Measurements from ENCODE around the gene SCN1B. TPM values are rescaled to one million over a fixed set of nuclear protein-coding genes. Genes with fewer than 3 reads are reported as not detected.

SCN1B gene
- total RNA-seq, 1 experiment from 2014 or later, result 8.0 TPM

GRCh38 chr19:35033067-35034004 lies 3.1 kb downstream of the SCN1B start:
- Mint-ChIP-seq H3K9me3 (no peaks in the 10 kb centered on the region), H3K4me3 (no peak overlapping the region), H3K27me3 (ENCODE audit: low read depth) (peaks cover 45% of the 10 kb centered on the region), H3K27ac (no peak overlapping the region), H3K4me1 (peaks cover 8% of the 10 kb centered on the region), H3K36me3 (peaks cover 2% of the 10 kb centered on the region; the same call in 1 of the 2 replicates)
- TF ChIP-seq FOXJ3 (CRISPR knock-in tag; IDR thresholded peaks at IDR 0.05; ENCODE audit: borderline replicate concordance) (no peak), ZNF232 (CRISPR knock-in tag; IDR thresholded peaks at IDR 0.05) (no peak), SP1 (CRISPR knock-in tag; conservative IDR thresholded peaks at IDR 0.05) (no peak), IRF2 (CRISPR knock-in tag; IDR thresholded peaks at IDR 0.05; ENCODE audit: borderline replicate concordance, low read depth) (no peak), RELA (CRISPR knock-in tag; IDR thresholded peaks at IDR 0.05; ENCODE audit: borderline replicate concordance) (no peak)
- ATAC-seq, result no peak
- ChIA-PET POLR2A (no interaction called here), CTCF (interaction anchor here (1.4 to 2.7 kb wide), 2 partner anchors 11 to 81 kb away, joined by 4 to 14 read pairs; no protein-coding TSS in a partner anchor)
- DNase-seq (ENCODE audit: low spot score), result no peak

DNA sequence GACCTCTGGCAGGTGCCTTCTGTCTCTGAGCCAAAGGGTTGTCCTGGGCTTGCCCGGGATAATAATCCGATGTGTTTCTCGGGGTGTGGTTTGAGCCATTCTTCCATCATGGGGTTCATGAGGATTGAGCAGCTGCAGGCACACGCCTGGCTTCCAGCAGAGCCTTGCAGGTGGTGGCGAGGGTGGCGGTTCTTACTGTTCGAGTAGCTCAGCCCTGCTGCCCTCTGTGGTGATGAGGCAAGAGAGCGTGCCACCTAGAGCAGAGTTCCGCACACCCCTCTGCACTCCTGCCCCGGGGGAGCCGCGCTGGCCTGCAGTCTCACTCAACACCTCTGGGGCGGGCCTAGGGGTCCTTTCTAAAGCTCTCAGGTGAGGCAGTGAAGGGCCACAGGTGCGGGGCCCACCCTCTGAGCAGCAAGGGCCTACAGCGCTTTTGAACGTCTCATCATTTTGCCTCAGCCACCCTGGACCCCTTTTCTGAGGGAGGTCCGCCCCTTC lies 3.8 kb downstream of the SCN1B start:
- Mint-ChIP-seq H3K4me1 (peaks cover 10% of the 10 kb centered on the region), H3K27ac (no peak overlapping the region), H3K27me3 (ENCODE audit: low read depth) (peaks cover 44% of the 10 kb centered on the region), H3K9me3 (no peaks in the 10 kb centered on the region), H3K36me3 (peaks cover 2% of the 10 kb centered on the region; the same call in 1 of the 2 replicates), H3K4me3 (no peak overlapping the region)
- ChIA-PET POLR2A (interaction anchor here (0.6 kb wide), 1 partner anchor 37 kb away, joined by 7 read pairs; no protein-coding TSS in a partner anchor), CTCF (interaction anchor here (0.6 to 2.7 kb wide), 4 partner anchors 10 to 191 kb away, joined by 3 to 14 read pairs (median 4); no protein-coding TSS in a partner anchor)
- DNase-seq (ENCODE audit: low spot score) (no peak), ATAC-seq (no peak)
- TF ChIP-seq, protein P1, sequence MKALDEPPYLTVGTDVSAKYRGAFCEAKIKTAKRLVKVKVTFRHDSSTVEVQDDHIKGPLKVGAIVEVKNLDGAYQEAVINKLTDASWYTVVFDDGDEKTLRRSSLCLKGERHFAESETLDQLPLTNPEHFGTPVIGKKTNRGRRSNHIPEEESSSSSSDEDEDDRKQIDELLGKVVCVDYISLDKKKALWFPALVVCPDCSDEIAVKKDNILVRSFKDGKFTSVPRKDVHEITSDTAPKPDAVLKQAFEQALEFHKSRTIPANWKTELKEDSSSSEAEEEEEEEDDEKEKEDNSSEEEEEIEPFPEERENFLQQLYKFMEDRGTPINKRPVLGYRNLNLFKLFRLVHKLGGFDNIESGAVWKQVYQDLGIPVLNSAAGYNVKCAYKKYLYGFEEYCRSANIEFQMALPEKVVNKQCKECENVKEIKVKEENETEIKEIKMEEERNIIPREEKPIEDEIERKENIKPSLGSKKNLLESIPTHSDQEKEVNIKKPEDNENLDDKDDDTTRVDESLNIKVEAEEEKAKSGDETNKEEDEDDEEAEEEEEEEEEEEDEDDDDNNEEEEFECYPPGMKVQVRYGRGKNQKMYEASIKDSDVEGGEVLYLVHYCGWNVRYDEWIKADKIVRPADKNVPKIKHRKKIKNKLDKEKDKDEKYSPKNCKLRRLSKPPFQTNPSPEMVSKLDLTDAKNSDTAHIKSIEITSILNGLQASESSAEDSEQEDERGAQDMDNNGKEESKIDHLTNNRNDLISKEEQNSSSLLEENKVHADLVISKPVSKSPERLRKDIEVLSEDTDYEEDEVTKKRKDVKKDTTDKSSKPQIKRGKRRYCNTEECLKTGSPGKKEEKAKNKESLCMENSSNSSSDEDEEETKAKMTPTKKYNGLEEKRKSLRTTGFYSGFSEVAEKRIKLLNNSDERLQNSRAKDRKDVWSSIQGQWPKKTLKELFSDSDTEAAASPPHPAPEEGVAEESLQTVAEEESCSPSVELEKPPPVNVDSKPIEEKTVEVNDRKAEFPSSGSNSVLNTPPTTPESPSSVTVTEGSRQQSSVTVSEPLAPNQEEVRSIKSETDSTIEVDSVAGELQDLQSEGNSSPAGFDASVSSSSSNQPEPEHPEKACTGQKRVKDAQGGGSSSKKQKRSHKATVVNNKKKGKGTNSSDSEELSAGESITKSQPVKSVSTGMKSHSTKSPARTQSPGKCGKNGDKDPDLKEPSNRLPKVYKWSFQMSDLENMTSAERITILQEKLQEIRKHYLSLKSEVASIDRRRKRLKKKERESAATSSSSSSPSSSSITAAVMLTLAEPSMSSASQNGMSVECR (CRISPR knock-in tag; IDR thresholded peaks at IDR 0.05; ENCODE audit: borderline replicate concordance), result no peak
- TF ChIP-seq GABPB1 (CRISPR knock-in tag; IDR thresholded peaks at IDR 0.05) (no peak), CREB1 (CRISPR knock-in tag; IDR thresholded peaks at IDR 0.05) (no peak), NR3C1 (CRISPR knock-in tag; conservative IDR thresholded peaks at IDR 0.05; ENCODE audit: low read depth) (no peak), CREM (CRISPR knock-in tag; IDR thresholded peaks at IDR 0.05) (no peak), ZBTB21 (CRISPR knock-in tag; IDR thresholded peaks at IDR 0.05; ENCODE audit: borderline replicate concordance) (no peak), ZNF317 (CRISPR knock-in tag; IDR thresholded peaks at IDR 0.05; ENCODE audit: borderline replicate concordance, low read depth) (no peak), ELF4 (CRISPR knock-in tag; IDR thresholded peaks at IDR 0.05; ENCODE audit: low read depth) (no peak), ZNF232 (CRISPR knock-in tag; IDR thresholded peaks at IDR 0.05) (no peak), ZNF423 (CRISPR knock-in tag; IDR thresholded peaks at IDR 0.05) (no peak), ETV6 (CRISPR knock-in tag; IDR thresholded peaks at IDR 0.05) (no peak), HMGXB4 (CRISPR knock-in tag; IDR thresholded peaks at IDR 0.05) (no peak), ZBTB43 (CRISPR knock-in tag; IDR thresholded peaks at IDR 0.05) (no peak), KAT7 (CRISPR knock-in tag; IDR thresholded peaks at IDR 0.05; ENCODE audit: borderline replicate concordance) (no peak)
